Kidney epithelial cell (primary cell): Measurements from ENCODE around the gene CHST6. TPM values are rescaled to one million over a fixed set of nuclear protein-coding genes. Genes with fewer than 3 reads are reported as not detected.

ENCODE experiments used
- DNase-seq: peaks from one replicate; pipeline ENCODE4 v3.0.0-alpha.2; 2010; ENCODE audit warnings: low read depth
- H3K27me3 ChIP-seq: 2 replicates; pipeline ENCODE4 v1.6.0; 2011; ENCODE audit warnings: low read length; ENCODE audit not compliant: control insufficient read depth, insufficient read depth
- H3K36me3 ChIP-seq: 2 replicates; pipeline ENCODE4 v1.5.1; 2011; ENCODE audit warnings: low read length; ENCODE audit not compliant: control insufficient read depth, insufficient read depth
- H3K4me3 ChIP-seq: 2 replicates; pipeline ENCODE4 v1.5.1; 2011; ENCODE audit warnings: low read depth, mild to moderate bottlenecking, control low read depth, low read length
- total RNA-seq: library from RNA; depleted of rRNA; stranded (reverse); fragments of >200 nt; gene quantifications from 2 replicates; pipeline ENCODE4 v1.2.3, GENCODE V29; 2015
- TF ChIP-seq, protein P1 (sequence below): IDR thresholded peaks from 2 replicates; pipeline ENCODE4 v1.5.1; 2011; ENCODE audit warnings: mild to moderate bottlenecking, moderate library complexity, low read length, control low read depth, inconsistent platforms; ENCODE audit not compliant: insufficient read depth, poor library complexity, severe bottlenecking

Gene CHST6
- total RNA-seq, 1 donor from 2014 or later, result 2.4 TPM

DNA sequence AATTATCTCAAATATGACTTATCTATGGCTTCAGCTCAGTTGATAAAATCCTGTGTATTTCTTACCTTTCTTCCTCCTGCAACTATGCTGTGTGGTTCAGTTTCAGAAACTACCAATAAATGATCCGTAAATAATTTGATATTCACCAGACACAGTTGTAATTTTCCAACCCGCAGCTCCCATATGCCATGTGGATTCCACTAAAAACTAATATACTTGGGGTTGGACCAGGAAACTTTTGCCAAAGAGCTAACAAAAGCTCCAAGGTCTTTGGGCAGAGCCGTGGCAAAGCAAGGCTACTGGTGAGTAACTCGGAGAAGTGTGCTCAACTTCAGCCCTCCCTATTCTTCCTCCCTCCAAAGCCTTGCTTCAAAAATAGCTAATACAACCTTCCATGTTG, 2.3 kb upstream of the CHST6 start:
- no peaks in the 10 kb centered on the region for H3K36me3 ChIP-seq
- no peak overlapping the region for H3K4me3 ChIP-seq
- peaks cover 2% of the 10 kb centered on the region for H3K27me3 ChIP-seq
- no peak for DNase-seq
- TF ChIP-seq, protein P1, sequence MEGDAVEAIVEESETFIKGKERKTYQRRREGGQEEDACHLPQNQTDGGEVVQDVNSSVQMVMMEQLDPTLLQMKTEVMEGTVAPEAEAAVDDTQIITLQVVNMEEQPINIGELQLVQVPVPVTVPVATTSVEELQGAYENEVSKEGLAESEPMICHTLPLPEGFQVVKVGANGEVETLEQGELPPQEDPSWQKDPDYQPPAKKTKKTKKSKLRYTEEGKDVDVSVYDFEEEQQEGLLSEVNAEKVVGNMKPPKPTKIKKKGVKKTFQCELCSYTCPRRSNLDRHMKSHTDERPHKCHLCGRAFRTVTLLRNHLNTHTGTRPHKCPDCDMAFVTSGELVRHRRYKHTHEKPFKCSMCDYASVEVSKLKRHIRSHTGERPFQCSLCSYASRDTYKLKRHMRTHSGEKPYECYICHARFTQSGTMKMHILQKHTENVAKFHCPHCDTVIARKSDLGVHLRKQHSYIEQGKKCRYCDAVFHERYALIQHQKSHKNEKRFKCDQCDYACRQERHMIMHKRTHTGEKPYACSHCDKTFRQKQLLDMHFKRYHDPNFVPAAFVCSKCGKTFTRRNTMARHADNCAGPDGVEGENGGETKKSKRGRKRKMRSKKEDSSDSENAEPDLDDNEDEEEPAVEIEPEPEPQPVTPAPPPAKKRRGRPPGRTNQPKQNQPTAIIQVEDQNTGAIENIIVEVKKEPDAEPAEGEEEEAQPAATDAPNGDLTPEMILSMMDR, result no peak

DNA sequence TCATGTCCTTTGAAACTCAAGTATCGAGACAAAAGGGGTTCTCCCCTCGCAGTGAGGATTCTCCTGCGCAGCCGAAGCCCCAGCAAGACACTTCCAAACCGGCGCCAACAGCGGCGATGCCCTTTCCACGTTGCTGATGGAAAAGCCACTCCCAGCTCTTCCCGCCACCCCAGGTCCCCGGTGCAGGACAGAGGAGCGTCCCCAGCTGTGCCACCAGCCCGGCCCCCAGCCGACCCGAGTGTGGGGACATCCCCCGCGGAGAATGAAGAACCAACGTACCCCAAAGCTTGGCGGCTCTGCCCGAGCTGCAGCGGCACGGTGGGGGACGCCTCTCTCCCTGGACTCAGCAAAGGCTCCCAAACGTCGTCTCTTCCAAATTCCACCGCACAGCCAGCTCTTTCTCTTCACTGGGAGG, 573 bp downstream of the CHST6 start:
- DNase-seq, result no peak
- H3K36me3 ChIP-seq, result no peaks in the 10 kb centered on the region
- peaks cover 2% of the 10 kb centered on the region for H3K27me3 ChIP-seq
- TF ChIP-seq, protein P1, result no peak
- peak overlapping the region; percentile 20 for H3K4me3 ChIP-seq

DNA sequence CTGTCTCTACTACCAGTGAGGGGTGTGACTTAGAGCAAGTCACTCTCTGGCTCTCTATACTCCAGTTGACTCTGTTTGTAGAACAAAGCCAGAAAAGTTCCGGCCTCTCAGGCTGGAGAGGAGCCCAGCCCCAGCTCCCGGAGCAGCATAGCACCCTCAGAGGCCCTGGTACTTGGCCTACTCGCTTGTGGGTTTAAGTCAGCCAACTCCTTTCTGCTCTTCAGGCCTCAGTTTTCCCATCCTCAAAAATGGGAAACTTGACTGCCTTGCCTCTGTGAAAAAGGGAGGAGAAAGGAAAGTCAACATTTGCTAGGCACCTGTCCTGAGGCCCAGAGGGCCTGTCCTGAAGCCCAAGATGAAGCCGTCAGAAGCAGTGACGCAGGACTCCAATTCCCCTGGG, 1.1 kb downstream of the CHST6 start:
- no peaks in the 10 kb centered on the region for H3K36me3 ChIP-seq
- peaks cover 2% of the 10 kb centered on the region for H3K27me3 ChIP-seq
- DNase-seq, result no peak
- TF ChIP-seq, protein P1, result no peak
- H3K4me3 ChIP-seq, result no peak overlapping the region

DNA sequence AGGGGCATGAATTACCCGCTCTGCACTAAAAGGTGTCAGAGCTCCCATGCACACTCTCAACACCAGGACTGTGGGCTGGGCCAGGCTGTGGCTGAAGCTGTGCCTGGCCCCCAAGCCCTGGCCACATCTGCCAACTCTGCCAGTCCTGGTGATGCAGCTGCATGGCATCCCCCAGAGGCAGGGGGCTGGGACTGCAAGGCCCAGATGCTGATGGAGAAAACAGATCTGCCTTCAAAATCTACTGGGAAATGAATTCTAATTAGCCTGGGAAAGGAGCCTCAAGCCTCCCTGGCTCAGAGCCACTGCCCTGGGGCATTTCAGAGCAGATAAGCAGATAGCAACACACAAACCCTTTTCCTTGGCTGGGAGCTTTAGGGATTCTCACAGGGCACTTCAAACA, 3.4 kb downstream of the CHST6 start:
- TF ChIP-seq, protein P1, result peak; percentile 50
- no peak for DNase-seq
- no peak overlapping the region for H3K4me3 ChIP-seq
- H3K36me3 ChIP-seq, result no peaks in the 10 kb centered on the region
- peaks cover 2% of the 10 kb centered on the region for H3K27me3 ChIP-seq

DNA sequence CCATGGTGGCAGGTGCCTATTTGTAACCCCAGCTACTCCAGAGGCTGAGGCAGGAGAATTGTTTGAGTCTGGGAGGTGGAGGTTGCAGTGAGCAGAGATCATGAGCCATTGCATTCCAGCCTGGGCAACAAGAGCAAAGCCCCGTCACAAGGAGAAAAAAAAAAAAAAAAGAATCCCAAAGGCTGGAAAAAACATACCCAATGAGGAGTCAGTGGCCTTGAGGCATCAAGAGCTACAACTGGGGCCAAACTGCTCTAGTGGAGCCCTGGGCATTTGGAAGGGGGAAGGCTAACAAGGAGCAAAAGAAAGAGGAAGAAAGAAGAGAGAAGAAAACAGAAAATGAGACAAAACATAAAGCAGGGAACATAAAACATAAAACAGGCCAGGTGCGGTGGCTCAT, 6.9 kb downstream of the CHST6 start:
- no peak overlapping the region for H3K4me3 ChIP-seq
- no peak for DNase-seq
- no peaks in the 10 kb centered on the region for H3K27me3 ChIP-seq
- TF ChIP-seq, protein P1, result no peak
- H3K36me3 ChIP-seq, result no peaks in the 10 kb centered on the region

DNA sequence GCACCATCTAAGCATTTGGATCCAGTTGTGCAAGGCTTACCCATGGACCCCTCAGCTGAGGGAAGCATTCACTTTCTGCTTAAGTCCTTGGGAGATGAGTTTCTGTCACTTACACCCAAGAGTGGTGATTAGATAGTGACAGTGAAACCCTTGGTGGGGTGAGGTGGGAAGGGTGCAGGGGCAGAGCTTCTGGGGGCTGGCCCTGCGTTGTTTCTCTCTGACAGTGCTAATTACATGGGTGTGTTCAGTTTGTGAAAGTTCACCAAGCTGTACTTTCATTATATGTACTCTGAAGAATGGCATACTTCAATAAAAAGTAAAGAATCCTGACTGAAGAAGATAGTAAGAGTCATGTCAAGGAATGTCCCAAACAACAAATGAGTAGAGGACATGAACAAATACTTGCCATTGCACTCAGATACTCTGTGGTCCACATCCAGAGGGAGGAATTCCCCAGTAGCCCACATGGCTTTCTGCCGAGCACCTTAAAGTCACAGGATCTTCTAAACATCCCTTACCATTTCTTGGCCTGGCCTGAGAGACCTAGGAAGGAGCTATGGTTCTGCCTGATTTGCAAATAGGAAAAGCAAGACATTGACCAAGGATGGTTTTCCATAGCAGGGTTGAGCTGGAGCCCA, 8.4 kb downstream of the CHST6 start:
- Histone ChIP-seq H3K4me3 (no peak overlapping the region), H3K27me3 (no peaks in the 10 kb centered on the region), H3K36me3 (no peaks in the 10 kb centered on the region)
- TF ChIP-seq, protein P1, result no peak
- DNase-seq, result no peak
